Body of pancreas (tissue), 4 donors: Measurements from ENCODE around the gene AHI1.

Experiments
- POLR2A ChIP-seq, 3 donors: fragments of 450-650 bp; IDR thresholded peaks; one replicate each; pipeline ENCODE4 v1.6.1; 2016; ENCODE audit warnings: antibody characterized with exemption in 3 of 3, mild to moderate bottlenecking in 2 of 3
- TF ChIP-seq, protein P1 (sequence below), 7 experiments: fragments of 450-650 bp in 4 of 7; fragments of 200-600 bp in 3 of 7; sonication (generic) in 3 of 7; IDR thresholded peaks; one replicate each; pipeline ENCODE4 v1.5.1; 2016 to 2019; ENCODE audit warnings: antibody characterized with exemption in 7 of 7

DNA sequence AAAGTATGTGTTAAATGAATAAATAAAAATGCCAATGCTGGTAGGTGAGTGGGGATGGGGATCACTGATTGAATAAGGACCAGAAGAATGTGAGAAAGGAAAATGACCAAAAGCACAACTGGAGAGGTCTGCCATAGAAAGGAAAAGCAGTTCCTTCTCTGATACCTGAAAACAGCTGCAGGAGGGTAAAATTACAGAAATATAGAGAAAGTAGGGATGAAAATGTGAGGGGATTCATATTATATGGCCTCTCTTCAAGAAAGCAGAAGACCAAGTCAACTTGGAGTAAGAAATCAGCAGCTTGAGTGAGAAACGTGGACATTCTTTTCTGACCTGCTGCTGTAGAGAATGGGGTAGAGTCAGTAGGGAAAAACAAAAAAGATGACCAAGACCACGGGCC lies 191.4 kb downstream of the AHI1 start:
- TF ChIP-seq, protein P1, sequence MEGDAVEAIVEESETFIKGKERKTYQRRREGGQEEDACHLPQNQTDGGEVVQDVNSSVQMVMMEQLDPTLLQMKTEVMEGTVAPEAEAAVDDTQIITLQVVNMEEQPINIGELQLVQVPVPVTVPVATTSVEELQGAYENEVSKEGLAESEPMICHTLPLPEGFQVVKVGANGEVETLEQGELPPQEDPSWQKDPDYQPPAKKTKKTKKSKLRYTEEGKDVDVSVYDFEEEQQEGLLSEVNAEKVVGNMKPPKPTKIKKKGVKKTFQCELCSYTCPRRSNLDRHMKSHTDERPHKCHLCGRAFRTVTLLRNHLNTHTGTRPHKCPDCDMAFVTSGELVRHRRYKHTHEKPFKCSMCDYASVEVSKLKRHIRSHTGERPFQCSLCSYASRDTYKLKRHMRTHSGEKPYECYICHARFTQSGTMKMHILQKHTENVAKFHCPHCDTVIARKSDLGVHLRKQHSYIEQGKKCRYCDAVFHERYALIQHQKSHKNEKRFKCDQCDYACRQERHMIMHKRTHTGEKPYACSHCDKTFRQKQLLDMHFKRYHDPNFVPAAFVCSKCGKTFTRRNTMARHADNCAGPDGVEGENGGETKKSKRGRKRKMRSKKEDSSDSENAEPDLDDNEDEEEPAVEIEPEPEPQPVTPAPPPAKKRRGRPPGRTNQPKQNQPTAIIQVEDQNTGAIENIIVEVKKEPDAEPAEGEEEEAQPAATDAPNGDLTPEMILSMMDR (IDR thresholded peaks at IDR 0.05), result no peak
- TF ChIP-seq POLR2A (IDR thresholded peaks at IDR 0.05), result no peak
